NCI-H2107 (cell line): ENCODE measurements around the gene GRHL1.
A peak's percentile ranks its signal among the peaks of the same experiment; 100 is the strongest.

Experiments used
- DNase-seq: peaks from one replicate; lab custom pipeline; 2025; lab: John Stamatoyannopoulos, UW

Gene GRHL1

DNA sequence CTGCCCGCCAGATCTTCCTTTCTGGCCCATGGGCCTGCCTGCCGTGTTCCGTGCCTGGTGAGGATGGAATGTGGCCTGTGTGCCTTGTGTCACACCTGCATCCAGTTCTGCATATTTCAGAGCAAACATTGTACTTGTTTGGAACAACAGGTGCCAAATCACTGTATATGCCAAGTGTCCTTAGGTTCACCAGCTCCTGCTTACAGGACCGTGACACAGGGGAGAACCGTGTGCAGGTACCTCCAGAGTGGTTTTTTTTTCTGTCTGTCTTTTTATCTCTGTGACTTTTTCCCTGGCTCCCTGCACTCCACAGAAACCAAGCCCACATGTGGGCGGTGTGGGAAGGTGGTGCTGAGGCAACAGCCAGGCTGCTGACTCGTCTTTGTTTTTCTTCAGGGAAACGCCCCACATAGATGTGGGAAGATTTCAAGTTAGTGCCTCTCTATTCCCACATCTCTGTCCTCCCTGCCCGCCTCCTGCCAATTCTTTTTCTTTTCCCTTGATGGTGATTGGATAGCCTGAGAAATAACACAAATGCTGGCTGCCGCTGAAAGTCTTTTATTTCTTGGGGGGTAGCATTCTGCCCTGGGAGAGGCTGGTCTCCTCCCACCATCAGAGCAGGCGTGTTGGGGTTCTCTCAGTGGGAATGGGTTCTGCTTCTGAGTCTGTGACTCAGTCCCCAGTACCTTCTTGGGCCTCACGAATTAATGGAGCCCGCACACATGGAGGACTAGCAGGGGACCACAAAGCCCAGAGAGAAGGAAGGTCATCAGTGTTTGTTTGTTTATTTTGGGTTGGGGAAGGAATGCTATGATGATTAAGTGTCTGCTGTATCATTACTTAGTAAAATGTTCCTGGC is 21.4 kb downstream of the GRHL1 start:
- no peak for DNase-seq

DNA sequence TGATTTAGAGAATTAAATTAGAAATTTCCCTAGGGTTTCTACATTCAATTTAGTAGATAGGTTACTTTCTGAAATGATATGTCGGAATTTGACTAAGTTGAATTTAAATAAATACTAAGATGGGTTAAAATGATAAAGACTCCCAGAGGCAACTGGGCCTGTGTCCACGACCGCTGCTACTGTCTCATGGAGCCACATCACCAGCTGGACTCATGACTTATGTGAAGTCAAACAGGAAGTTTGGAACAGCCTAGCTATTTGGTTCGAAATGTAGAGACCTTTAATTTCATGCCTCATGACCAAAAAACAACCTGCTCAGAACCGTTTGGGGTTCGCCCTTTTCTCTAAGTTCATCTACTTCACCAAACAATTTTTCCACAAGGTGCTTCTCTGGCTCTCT is 22.2 kb downstream of the GRHL1 start:
- no peak for DNase-seq

DNA sequence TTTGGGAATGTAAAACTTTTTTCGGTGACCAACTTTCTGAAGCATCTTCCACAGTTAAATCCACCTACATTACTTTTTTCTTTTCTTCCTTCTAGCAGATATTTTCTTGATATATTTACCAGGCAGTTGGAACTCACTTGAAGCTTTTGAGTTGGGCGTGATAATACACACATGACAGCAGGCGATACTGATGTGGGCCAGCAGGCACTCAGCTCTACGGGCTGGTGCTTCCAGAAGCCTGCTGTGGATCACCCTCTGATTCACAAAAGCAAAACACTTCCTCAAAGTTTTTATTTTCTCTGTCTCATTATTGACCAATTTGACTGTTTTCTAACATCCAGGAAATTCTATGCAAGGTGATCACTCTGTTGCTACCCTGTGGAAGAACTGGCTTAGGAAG is 22.9 kb downstream of the GRHL1 start:
- no peak for DNase-seq

DNA sequence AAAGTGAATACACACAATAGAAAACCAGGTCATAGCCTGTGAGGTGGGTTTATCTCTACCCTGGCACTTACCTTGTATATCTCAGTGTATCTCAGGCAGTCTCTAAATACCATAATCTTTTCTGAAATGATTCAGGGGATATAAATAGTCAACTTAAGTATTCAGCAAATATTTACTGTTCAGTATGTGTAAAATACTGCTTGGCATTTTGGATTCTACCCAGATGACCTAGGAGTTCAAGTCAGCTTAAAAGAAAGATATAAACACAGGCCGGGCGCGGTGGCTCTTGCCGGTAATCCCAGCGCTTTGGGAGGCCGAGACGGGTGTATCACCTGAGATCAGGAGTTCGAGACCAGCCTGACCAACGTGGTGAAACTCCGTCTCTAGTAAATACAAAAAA is 23.8 kb downstream of the GRHL1 start:
- DNase-seq, result no peak

- no peak for DNase-seq
Observed at GRCh38 chr2:9975805-9976447, 24.4 kb downstream of the GRHL1 start.

GRCh38 chr2:9979977-9980376 is 28.5 kb downstream of the GRHL1 start:
- peak; percentile 12 for DNase-seq

GRCh38 chr2:9980520-9980919 is 29.0 kb downstream of the GRHL1 start:
- DNase-seq, result no peak

GRCh38 chr2:9981655-9982054 is 30.2 kb downstream of the GRHL1 start:
- no peak for DNase-seq

- no peak for DNase-seq
Observed at GRCh38 chr2:9982248-9982647, 30.8 kb downstream of the GRHL1 start.

DNA sequence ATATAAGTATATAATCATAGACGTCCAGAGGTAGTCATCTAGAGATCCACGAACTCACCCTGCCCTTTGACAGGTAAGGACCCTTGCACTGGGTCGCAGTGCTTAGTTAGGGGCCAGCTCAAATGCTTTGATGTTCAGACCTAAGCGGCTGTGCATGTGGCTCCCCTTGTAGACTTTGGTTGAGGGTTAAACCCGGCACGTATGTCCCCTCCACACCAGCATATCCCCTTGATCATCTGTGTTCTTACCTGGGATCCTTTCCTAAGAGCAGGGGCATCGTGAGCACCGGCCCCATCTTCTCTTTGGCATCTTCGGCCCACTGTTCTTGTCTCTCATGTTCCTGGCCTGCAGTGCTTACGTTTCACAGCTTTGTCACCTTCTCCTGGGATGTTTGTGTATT is 31.4 kb downstream of the GRHL1 start:
- no peak for DNase-seq

- no peak for DNase-seq
Observed at GRCh38 chr2:9983401-9984216, 32.1 kb downstream of the GRHL1 start.

- DNase-seq, result peak; percentile 0
Observed at GRCh38 chr2:9984217-9984739, 32.8 kb downstream of the GRHL1 start.

- no peak for DNase-seq
Observed at GRCh38 chr2:9984871-9985480, 33.5 kb downstream of the GRHL1 start.

- DNase-seq, result no peak
Observed at GRCh38 chr2:9985531-9986328, 34.2 kb downstream of the GRHL1 start.

GRCh38 chr2:9988320-9988719 is 36.8 kb downstream of the GRHL1 start:
- no peak for DNase-seq

- DNase-seq, result no peak
Observed at GRCh38 chr2:9990736-9991135, 39.2 kb downstream of the GRHL1 start.

- DNase-seq, result no peak
Observed at GRCh38 chr2:9991221-9991620, 39.7 kb downstream of the GRHL1 start.

DNA sequence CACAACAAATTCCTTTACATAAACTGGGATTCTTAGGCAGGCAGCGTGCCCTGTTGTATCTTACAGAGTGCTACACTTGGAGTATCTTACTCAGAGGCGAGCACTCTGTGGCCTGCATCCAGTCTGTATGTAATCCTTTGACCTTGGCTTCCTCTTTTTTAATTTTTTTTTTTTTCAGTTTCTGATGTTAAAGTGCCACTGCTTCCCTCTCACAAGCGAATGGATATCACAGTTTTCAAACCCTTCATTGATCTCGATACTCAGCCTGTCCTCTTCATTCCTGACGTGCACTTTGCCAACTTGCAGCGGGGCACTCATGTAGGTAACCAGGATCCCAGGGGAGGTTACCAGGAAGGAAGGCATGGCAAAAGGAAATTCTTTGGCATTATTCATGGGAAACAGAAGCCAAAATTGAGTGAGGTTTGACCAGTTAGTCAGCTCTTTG is 40.4 kb downstream of the GRHL1 start:
- DNase-seq, result no peak

DNA sequence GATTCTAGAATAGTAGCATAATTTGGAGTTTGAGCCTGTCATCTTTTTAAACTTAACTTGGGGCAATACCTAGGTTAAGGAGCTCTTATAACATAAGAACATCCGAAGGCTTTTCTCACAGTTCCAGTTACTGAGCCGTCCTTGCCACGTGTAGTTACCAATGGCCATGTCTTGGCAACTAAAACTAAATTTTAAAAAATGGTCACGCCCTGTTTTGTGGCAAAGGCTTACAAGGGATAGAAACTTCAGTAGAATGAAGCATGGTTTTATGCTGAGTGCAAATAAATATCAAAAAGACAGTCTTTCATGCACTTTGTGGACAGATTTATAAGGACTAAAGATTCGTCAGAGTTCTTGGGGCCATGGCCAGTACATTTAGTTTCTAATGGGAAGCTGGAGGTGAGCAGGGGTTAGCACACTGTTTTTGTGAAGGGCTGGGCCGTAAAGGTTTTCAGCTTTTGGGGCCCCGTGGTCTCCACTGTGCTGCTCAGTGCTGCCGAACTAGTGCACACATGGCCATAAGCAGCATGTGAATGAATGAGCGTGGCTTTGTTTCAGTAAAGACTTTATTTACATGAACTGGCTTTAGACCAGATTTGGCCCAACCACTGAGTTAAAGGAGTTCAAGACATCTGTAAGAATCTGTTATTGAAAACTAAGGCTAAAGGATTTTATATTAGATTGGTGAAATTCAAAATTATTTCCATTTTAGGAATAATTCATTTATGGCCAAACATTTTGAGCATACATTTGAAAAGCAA is 41.1 kb downstream of the GRHL1 start:
- no peak for DNase-seq

GRCh38 chr2:9993488-9994165 is 42.1 kb downstream of the GRHL1 start:
- DNase-seq, result no peak
